ENCODE data around the gene TANGO6.
A peak's percentile ranks its signal among the peaks of the same experiment; 100 is the strongest.

TANGO6 gene

GRCh38 chr16:68954911-68955635, 111.7 kb downstream of the TANGO6 start:
- no peak for DNase-seq (ENCODE audit: low read depth)
- no peak overlapping the region for H3K4me3 ChIP-seq (ENCODE audit: low read length)
- no peak for TF ChIP-seq CTCF (IDR thresholded peaks at IDR 0.05; ENCODE audit: insufficient read depth, low read depth, low read length, missing control alignments)

- no peak overlapping the region for H3K4me3 ChIP-seq (ENCODE audit: low read length)
- no peak for DNase-seq (ENCODE audit: low read depth)
- TF ChIP-seq CTCF (IDR thresholded peaks at IDR 0.05; ENCODE audit: insufficient read depth, low read depth, low read length, missing control alignments) = no peak
These were observed 117.6 kb downstream of the TANGO6 start for GRCh38 chr16:68960910-68961309.

- no peak for DNase-seq (ENCODE audit: low read depth)
- TF ChIP-seq CTCF (IDR thresholded peaks at IDR 0.05; ENCODE audit: insufficient read depth, low read depth, low read length, missing control alignments) = no peak
- no peak overlapping the region for H3K4me3 ChIP-seq (ENCODE audit: low read length)
These were observed 118.6 kb downstream of the TANGO6 start for GRCh38 chr16:68961778-68962402.

GRCh38 chr16:68969338-68969737, 126.0 kb downstream of the TANGO6 start:
- no peak overlapping the region for H3K4me3 ChIP-seq (ENCODE audit: low read length)
- no peak for DNase-seq (ENCODE audit: low read depth)
- TF ChIP-seq CTCF (IDR thresholded peaks at IDR 0.05; ENCODE audit: insufficient read depth, low read depth, low read length, missing control alignments) = no peak

- no peak for TF ChIP-seq CTCF (IDR thresholded peaks at IDR 0.05; ENCODE audit: insufficient read depth, low read depth, low read length, missing control alignments)
- no peak for DNase-seq (ENCODE audit: low read depth)
- H3K4me3 ChIP-seq (ENCODE audit: low read length) = no peak overlapping the region
These were observed 128.7 kb downstream of the TANGO6 start for GRCh38 chr16:68972013-68972412.

GRCh38 chr16:68972720-68973119, 129.4 kb downstream of the TANGO6 start:
- DNase-seq (ENCODE audit: low read depth) = peak; percentile 59
- H3K4me3 ChIP-seq (ENCODE audit: low read length) = no peak overlapping the region
- peak; percentile 40 for TF ChIP-seq CTCF (IDR thresholded peaks at IDR 0.05; ENCODE audit: insufficient read depth, low read depth, low read length, missing control alignments)

All from epithelial cell of esophagus (primary cell).